ENCODE measurements around the gene ZNF846. TPM values are rescaled to one million over a fixed set of nuclear protein-coding genes. Genes with fewer than 3 reads are reported as not detected.

The ZNF846 gene
- total and polyA plus RNA-seq, 2 donors (not counting 1 experiment from before 2014, with no cell fraction given), result 7.4 to 20.8 TPM

- no peak for DNase-seq (ENCODE audit: low read depth in 2 of 2)
- no peak overlapping the region for H2AFZ ChIP-seq (ENCODE audit: low read length)
- H3K27me3 ChIP-seq (ENCODE audit: control insufficient read depth, insufficient read depth, low read length), result no peaks in the 10 kb centered on the region
- H3K36me3 ChIP-seq (ENCODE audit: control insufficient read depth, insufficient read depth, low read length), result no peaks in the 10 kb centered on the region
- TF ChIP-seq EZH2 (IDR thresholded peaks at IDR 0.05; ENCODE audit: low read length, missing control alignments), result no peak
- no peak for TF ChIP-seq CTCF (conservative IDR thresholded peaks at IDR 0.05 in 1 of 2, IDR thresholded peaks at IDR 0.05 in 1 of 2; ENCODE audit: low read depth in 1 of 2, low read length in 2 of 2)
- H3K4me3 ChIP-seq (replicated peaks in 1 of 4; ENCODE audit: control extremely low read depth in 1 of 4, insufficient read depth in 1 of 4, low read depth in 3 of 4, low read length in 4 of 4), result no peak overlapping the region
- no peaks in the 10 kb centered on the region for H3K9me3 ChIP-seq (ENCODE audit: control insufficient read depth, insufficient read depth, low read depth, low read length)
- no peak overlapping the region for H3K4me2 ChIP-seq (ENCODE audit: extremely low read depth, insufficient read depth, low read length)
- no peaks in the 10 kb centered on the region for H3K4me1 ChIP-seq (ENCODE audit: control insufficient read depth, extremely low read depth, insufficient read depth, low read length)
- H3K9ac ChIP-seq (ENCODE audit: insufficient read depth, low read length), result no peak overlapping the region
- no peaks in the 10 kb centered on the region for H4K20me1 ChIP-seq (ENCODE audit: control insufficient read depth, extremely low read depth, insufficient read depth, low read length)
- no peaks in the 10 kb centered on the region for H3K79me2 ChIP-seq (ENCODE audit: control insufficient read depth, insufficient read depth, low read length)
- H3K27ac ChIP-seq (ENCODE audit: insufficient read depth, low read length), result no peak overlapping the region
These were observed 46.7 kb downstream of the ZNF846 start for GRCh38 chr19:9721861-9722260.

- Histone ChIP-seq H3K9ac (ENCODE audit: insufficient read depth, low read length) (no peak overlapping the region), H3K4me3 (replicated peaks in 1 of 4; ENCODE audit: control extremely low read depth in 1 of 4, insufficient read depth in 1 of 4, low read depth in 3 of 4, low read length in 4 of 4) (no peak overlapping the region), H3K79me2 (ENCODE audit: control insufficient read depth, insufficient read depth, low read length) (no peaks in the 10 kb centered on the region), H3K27ac (ENCODE audit: insufficient read depth, low read length) (no peak overlapping the region), H4K20me1 (ENCODE audit: control insufficient read depth, extremely low read depth, insufficient read depth, low read length) (no peaks in the 10 kb centered on the region), H3K4me2 (ENCODE audit: extremely low read depth, insufficient read depth, low read length) (no peak overlapping the region), H3K9me3 (ENCODE audit: control insufficient read depth, insufficient read depth, low read depth, low read length) (no peaks in the 10 kb centered on the region), H3K36me3 (ENCODE audit: control insufficient read depth, insufficient read depth, low read length) (no peaks in the 10 kb centered on the region), H3K27me3 (ENCODE audit: control insufficient read depth, insufficient read depth, low read length) (no peaks in the 10 kb centered on the region), H2AFZ (ENCODE audit: low read length) (no peak overlapping the region), H3K4me1 (ENCODE audit: control insufficient read depth, extremely low read depth, insufficient read depth, low read length) (no peaks in the 10 kb centered on the region)
- TF ChIP-seq EZH2 (IDR thresholded peaks at IDR 0.05; ENCODE audit: low read length, missing control alignments), result no peak
- no peak for TF ChIP-seq CTCF (conservative IDR thresholded peaks at IDR 0.05 in 1 of 2, IDR thresholded peaks at IDR 0.05 in 1 of 2; ENCODE audit: low read depth in 1 of 2, low read length in 2 of 2)
- DNase-seq (ENCODE audit: low read depth in 2 of 2), result no peak
These were observed 48.0 kb downstream of the ZNF846 start for GRCh38 chr19:9720541-9720940.

GRCh38 chr19:9711815-9712214, 56.7 kb downstream of the ZNF846 start:
- Histone ChIP-seq H3K27ac (ENCODE audit: insufficient read depth, low read length) (no peak overlapping the region), H3K4me3 (replicated peaks in 1 of 4; ENCODE audit: control extremely low read depth in 1 of 4, insufficient read depth in 1 of 4, low read depth in 3 of 4, low read length in 4 of 4) (no peak overlapping the region), H3K79me2 (ENCODE audit: control insufficient read depth, insufficient read depth, low read length) (no peaks in the 10 kb centered on the region), H3K36me3 (ENCODE audit: control insufficient read depth, insufficient read depth, low read length) (no peaks in the 10 kb centered on the region), H4K20me1 (ENCODE audit: control insufficient read depth, extremely low read depth, insufficient read depth, low read length) (no peaks in the 10 kb centered on the region), H3K4me2 (ENCODE audit: extremely low read depth, insufficient read depth, low read length) (no peak overlapping the region), H3K9me3 (ENCODE audit: control insufficient read depth, insufficient read depth, low read depth, low read length) (no peaks in the 10 kb centered on the region), H3K9ac (ENCODE audit: insufficient read depth, low read length) (no peak overlapping the region), H2AFZ (ENCODE audit: low read length) (no peak overlapping the region), H3K27me3 (ENCODE audit: control insufficient read depth, insufficient read depth, low read length) (no peaks in the 10 kb centered on the region), H3K4me1 (ENCODE audit: control insufficient read depth, extremely low read depth, insufficient read depth, low read length) (no peaks in the 10 kb centered on the region)
- TF ChIP-seq EZH2 (IDR thresholded peaks at IDR 0.05; ENCODE audit: low read length, missing control alignments) (no peak), CTCF (conservative IDR thresholded peaks at IDR 0.05 in 1 of 2, IDR thresholded peaks at IDR 0.05 in 1 of 2; ENCODE audit: low read depth in 1 of 2, low read length in 2 of 2) (no peak)
- DNase-seq (ENCODE audit: low read depth in 2 of 2), result no peak

All from fibroblast of lung (primary cell).